ENCODE data around the gene EXOC8. TPM values are rescaled to one million over a fixed set of nuclear protein-coding genes. Genes with fewer than 3 reads are reported as not detected.

EXOC8 gene
- total and polyA plus RNA-seq, 2 of the 8 experiments (the other 6 are each of a cell fraction or from before 2014, with no cell fraction given) = 2.0 to 9.8 TPM

DNA sequence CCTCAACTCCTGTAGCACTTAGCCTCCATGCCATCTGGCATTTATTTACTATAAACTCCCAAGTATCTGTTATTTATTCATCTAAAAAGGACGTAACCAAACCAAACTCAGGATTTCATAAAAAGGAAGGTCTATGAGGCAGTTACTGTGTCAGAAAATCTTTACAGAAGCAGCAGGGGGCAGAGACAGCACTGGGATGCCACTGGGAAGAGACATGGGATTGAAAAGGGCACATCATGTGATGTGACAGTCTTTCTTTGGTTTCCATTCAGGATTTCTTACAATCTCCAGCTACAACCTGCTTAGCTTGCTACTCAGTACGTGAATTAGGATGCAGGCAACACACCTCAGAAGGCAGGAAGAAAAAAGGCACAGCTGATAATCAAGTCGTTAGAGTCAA lies 31.6 kb upstream of the EXOC8 start:
- Histone ChIP-seq H2BK15ac (ENCODE audit: low read length) (no peak overlapping the region), H3K79me2 (ENCODE audit: control insufficient read depth in 1 of 2, insufficient read depth in 2 of 2, low read length in 2 of 2) (no peaks in the 10 kb centered on the region), H4K5ac (ENCODE audit: insufficient read length, low read depth, low read length) (no peak overlapping the region), H4K91ac (replicated peaks; ENCODE audit: insufficient read length, low read length) (no peak overlapping the region), H2BK120ac (replicated peaks; ENCODE audit: low read depth, low read length) (no peak overlapping the region), H3K9me3 (ENCODE audit: insufficient read depth in 2 of 2, low read depth in 1 of 2, low read length in 1 of 2) (no peaks in the 10 kb centered on the region), H3K36me3 (ENCODE audit: control insufficient read depth in 2 of 4, insufficient read depth in 4 of 4, low read length in 3 of 4) (no peaks in the 10 kb centered on the region), H2BK12ac (ENCODE audit: low read depth, low read length) (no peak overlapping the region), H3K14ac (ENCODE audit: insufficient read length) (no peak overlapping the region), H2BK20ac (ENCODE audit: low read length) (no peak overlapping the region), H2AK5ac (ENCODE audit: low read depth, low read length) (no peak overlapping the region), H2BK5ac (ENCODE audit: low read depth, low read length) (no peak overlapping the region), H2AFZ (ENCODE audit: low read length) (no peak overlapping the region), H3K9ac (replicated peaks in 1 of 4; ENCODE audit: extremely low read depth in 1 of 4, low read depth in 3 of 4, low read length in 3 of 4) (no peak overlapping the region), H3K4me2 (ENCODE audit: insufficient read depth in 1 of 2, low read depth in 2 of 2, low read length in 2 of 2) (no peak overlapping the region), H3K23ac (ENCODE audit: insufficient read length) (no peak overlapping the region), H3K4me3 (ENCODE audit: extremely low read depth in 1 of 4, insufficient read depth in 2 of 4, low read depth in 3 of 4, low read length in 4 of 4) (no peak overlapping the region), H3K56ac (replicated peaks; ENCODE audit: insufficient read length, low read depth, low read length) (no peak overlapping the region), H3K27me3 (replicated peaks in 1 of 4; ENCODE audit: control insufficient read depth in 3 of 4, extremely low read depth in 1 of 4, insufficient read depth in 3 of 4, low read length in 3 of 4) (no peaks in the 10 kb centered on the region), H3K18ac (ENCODE audit: extremely low read depth, low read length) (no peak overlapping the region), H4K20me1 (replicated peaks in 1 of 2; ENCODE audit: control insufficient read depth in 1 of 2, insufficient read depth in 2 of 2, low read length in 2 of 2) (peaks cover 0 to 1% of the 10 kb centered on the region in 2 experiments), H3K27ac (ENCODE audit: low read depth, low read length) (no peak overlapping the region), H3K4me1 (replicated peaks in 1 of 4; ENCODE audit: control insufficient read depth in 3 of 4, insufficient read depth in 4 of 4, low read length in 3 of 4) (no peaks in the 10 kb centered on the region), H3K4ac (replicated peaks; ENCODE audit: insufficient read length, low read depth, low read length) (no peak overlapping the region), H4K8ac (ENCODE audit: extremely low read depth, insufficient read depth, low read length) (no peak overlapping the region; the same call in 1 of the 2 replicates), H3K79me1 (ENCODE audit: low read depth, low read length) (no peaks in the 10 kb centered on the region), H3K23me2 (ENCODE audit: low read depth, low read length) (no peaks in the 10 kb centered on the region)
- no peak for FAIRE-seq
- DNase-seq (ENCODE audit: low read depth in 1 of 2, low spot score in 2 of 2) = no peak
- WGBS, 2 experiments (ENCODE audit: extremely low coverage in 1 of 2, insufficient coverage in 1 of 2, insufficient read length in 1 of 2, insufficient replicate concordance in 2 of 2, low coverage in 1 of 2, low lambda C conversion rate in 2 of 2, missing lambda C conversion rate in 1 of 2) = 78% methylated on average over 3 of the region's 3 CpGs; no CpG with 5 or more reads in 1 of the 2 experiments
- CTCF ChIA-PET (ENCODE audit: partially characterized antibody) = interaction anchor here (1.2 to 1.3 kb wide), 2 partner anchors 24 to 114 kb away, joined by 3 to 4 read pairs; no protein-coding TSS in a partner anchor
- POLR2A ChIA-PET (ENCODE audit: partially characterized antibody) = no interaction called here
- TF ChIP-seq SP4 (IDR thresholded peaks at IDR 0.05; ENCODE audit: low read length) = no peak
- TF ChIP-seq MAFK (IDR thresholded peaks at IDR 0.05; ENCODE audit: low read depth, low read length) = no peak
- TF ChIP-seq, protein P1, sequence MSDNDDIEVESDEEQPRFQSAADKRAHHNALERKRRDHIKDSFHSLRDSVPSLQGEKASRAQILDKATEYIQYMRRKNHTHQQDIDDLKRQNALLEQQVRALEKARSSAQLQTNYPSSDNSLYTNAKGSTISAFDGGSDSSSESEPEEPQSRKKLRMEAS (IDR thresholded peaks at IDR 0.05) = no peak
- TF ChIP-seq TBP (IDR thresholded peaks at IDR 0.05; ENCODE audit: low read depth, low read length) = no peak
- TF ChIP-seq, protein P2, sequence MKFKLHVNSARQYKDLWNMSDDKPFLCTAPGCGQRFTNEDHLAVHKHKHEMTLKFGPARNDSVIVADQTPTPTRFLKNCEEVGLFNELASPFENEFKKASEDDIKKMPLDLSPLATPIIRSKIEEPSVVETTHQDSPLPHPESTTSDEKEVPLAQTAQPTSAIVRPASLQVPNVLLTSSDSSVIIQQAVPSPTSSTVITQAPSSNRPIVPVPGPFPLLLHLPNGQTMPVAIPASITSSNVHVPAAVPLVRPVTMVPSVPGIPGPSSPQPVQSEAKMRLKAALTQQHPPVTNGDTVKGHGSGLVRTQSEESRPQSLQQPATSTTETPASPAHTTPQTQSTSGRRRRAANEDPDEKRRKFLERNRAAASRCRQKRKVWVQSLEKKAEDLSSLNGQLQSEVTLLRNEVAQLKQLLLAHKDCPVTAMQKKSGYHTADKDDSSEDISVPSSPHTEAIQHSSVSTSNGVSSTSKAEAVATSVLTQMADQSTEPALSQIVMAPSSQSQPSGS (IDR thresholded peaks at IDR 0.05; ENCODE audit: low read length) = no peak
- TF ChIP-seq GABPA (IDR thresholded peaks at IDR 0.05; ENCODE audit: borderline replicate concordance, insufficient read depth, low read length) = no peak
- no peak for TF ChIP-seq SUZ12 (IDR thresholded peaks at IDR 0.05; ENCODE audit: low read length)
- TF ChIP-seq, protein P3, sequence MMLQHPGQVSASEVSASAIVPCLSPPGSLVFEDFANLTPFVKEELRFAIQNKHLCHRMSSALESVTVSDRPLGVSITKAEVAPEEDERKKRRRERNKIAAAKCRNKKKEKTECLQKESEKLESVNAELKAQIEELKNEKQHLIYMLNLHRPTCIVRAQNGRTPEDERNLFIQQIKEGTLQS (IDR thresholded peaks at IDR 0.05; ENCODE audit: insufficient read depth, low read depth, low read length) = no peak
- TF ChIP-seq NANOG (IDR thresholded peaks at IDR 0.05; ENCODE audit: insufficient read depth, low read depth, low read length, poor library complexity, severe bottlenecking) = no peak
- TF ChIP-seq HDAC2 (IDR thresholded peaks at IDR 0.05; ENCODE audit: borderline replicate concordance in 1 of 2, low read depth in 2 of 2, low read length in 2 of 2) = no peak
- TF ChIP-seq NRF1 (IDR thresholded peaks at IDR 0.05; ENCODE audit: low read depth, low read length) = no peak
